Liver (tissue), 3 donors: Measurements from ENCODE around the gene YBX3.

Experiments
- SP1 ChIP-seq: IDR thresholded peaks from 2 replicates; pipeline ENCODE4 v1.6.1; 2018; ENCODE audit warnings: antibody characterized with exemption, mild to moderate bottlenecking
- TF ChIP-seq, protein P1 (sequence below): fragments of 150-350 bp; IDR thresholded peaks from 2 replicates; pipeline ENCODE4 v1.5.1; 2017; ENCODE audit warnings: improper control_type of control experiment, low read depth, low read length; ENCODE audit not compliant: missing input control
- TF ChIP-seq, protein P2 (sequence below): IDR thresholded peaks from 2 replicates; pipeline ENCODE4 v1.6.1; 2016; ENCODE audit warnings: antibody characterized with exemption
- TF ChIP-seq, protein P3 (sequence below): IDR thresholded peaks from 2 replicates; pipeline ENCODE4 v1.6.1; 2016; ENCODE audit warnings: antibody characterized with exemption
- donor health status: healthy.
- donor health status: healthy.

DNA sequence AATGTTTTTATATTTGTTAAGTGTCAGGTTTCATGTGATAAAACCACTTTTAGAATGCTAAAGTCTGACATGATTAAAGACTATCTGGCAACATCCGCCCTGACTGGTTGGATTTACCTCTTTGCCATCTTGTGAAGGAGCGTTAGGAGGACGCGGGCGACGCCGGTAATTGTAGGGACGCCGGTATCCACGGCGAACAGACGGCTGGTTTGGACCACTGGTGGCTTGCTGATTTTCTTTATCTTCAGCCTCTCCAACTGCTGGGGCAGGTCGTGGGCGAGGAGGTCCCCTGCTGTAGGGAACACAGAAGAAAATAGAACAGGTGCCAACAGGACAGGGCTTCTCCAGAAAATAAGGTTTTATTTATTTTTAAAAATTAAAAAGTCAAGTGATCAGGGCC, 21.3 kb downstream of the YBX3 start:
- TF ChIP-seq, protein P1, sequence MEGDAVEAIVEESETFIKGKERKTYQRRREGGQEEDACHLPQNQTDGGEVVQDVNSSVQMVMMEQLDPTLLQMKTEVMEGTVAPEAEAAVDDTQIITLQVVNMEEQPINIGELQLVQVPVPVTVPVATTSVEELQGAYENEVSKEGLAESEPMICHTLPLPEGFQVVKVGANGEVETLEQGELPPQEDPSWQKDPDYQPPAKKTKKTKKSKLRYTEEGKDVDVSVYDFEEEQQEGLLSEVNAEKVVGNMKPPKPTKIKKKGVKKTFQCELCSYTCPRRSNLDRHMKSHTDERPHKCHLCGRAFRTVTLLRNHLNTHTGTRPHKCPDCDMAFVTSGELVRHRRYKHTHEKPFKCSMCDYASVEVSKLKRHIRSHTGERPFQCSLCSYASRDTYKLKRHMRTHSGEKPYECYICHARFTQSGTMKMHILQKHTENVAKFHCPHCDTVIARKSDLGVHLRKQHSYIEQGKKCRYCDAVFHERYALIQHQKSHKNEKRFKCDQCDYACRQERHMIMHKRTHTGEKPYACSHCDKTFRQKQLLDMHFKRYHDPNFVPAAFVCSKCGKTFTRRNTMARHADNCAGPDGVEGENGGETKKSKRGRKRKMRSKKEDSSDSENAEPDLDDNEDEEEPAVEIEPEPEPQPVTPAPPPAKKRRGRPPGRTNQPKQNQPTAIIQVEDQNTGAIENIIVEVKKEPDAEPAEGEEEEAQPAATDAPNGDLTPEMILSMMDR = no peak
- TF ChIP-seq, protein P2, sequence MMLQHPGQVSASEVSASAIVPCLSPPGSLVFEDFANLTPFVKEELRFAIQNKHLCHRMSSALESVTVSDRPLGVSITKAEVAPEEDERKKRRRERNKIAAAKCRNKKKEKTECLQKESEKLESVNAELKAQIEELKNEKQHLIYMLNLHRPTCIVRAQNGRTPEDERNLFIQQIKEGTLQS = no peak
- no peak for TF ChIP-seq SP1
- TF ChIP-seq, protein P3, sequence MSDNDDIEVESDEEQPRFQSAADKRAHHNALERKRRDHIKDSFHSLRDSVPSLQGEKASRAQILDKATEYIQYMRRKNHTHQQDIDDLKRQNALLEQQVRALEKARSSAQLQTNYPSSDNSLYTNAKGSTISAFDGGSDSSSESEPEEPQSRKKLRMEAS = no peak
